HG03175 (cell line): ENCODE data around the gene NEUROG2.
"Not testable (repeated sequence)": the region's sequence is repeated elsewhere in the genome, so short reads cannot be mapped to it uniquely, and the experiment has no call there.

Source experiments
- ATAC-seq: cut with Tn5 transposase; IDR thresholded peaks from one replicate; pipeline ENCODE4 v1.9.1; 2021; ENCODE audit warnings: mild to moderate bottlenecking, moderate library complexity; ENCODE audit not compliant: unreplicated experiment

The NEUROG2 gene

DNA sequence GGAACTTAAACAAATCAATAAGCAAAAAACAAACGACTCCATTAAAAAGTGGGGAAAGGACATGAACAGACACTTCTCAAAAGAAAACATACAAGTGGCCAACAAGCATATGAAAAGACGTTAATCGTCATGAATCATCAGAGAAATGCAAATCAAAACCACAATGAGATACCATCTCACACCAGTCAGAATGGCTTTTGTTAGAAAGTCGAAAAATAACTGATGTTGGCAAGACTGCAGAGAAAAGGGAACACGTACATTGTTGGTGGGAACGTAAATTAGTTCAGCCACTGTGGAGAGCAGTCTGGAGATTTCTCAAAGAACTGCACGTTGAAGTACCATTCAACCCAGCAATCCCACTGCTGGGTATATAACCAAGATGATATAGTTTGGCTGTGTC, 23.7 kb downstream of the NEUROG2 start:
- ATAC-seq = no peak

DNA sequence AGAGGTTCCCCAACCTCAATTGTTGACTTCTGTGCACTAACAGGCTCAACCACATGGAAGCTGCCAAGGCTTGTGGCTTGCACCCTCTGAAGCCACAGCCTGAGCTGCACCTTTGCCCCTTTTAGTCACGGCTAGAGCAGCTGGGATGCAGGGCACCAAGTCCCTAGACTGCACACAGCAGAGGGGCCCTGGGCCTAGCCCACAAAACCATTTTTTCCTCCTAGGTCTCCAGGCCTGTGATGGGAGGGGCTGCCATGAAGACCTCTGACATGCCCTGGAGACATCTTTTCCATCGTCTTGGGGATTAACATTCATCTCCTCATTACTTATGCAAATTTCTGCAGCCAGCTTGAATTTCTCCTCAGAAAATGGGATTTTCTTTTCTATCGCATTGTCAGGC, 25.2 kb downstream of the NEUROG2 start:
- not testable (repeated sequence) for ATAC-seq

DNA sequence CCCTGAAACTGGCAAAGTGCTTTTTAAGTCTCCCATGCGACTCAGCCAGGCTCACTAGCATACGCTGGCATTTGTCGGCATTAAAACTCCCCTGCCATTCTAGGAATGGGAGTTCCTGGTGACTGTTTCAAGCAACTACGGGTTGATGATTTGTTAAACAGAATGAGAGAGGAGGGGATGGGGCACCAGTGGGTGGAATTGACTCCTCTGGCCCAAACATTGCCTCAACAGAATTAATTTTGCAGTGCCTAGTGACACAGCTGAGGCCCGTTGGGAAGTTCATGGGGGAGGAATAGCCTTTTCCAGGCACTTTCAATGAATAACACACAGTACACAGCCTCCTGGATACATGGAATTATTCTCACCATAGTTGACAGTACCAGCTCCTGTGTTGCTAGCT, 30.1 kb downstream of the NEUROG2 start:
- ATAC-seq = no peak

DNA sequence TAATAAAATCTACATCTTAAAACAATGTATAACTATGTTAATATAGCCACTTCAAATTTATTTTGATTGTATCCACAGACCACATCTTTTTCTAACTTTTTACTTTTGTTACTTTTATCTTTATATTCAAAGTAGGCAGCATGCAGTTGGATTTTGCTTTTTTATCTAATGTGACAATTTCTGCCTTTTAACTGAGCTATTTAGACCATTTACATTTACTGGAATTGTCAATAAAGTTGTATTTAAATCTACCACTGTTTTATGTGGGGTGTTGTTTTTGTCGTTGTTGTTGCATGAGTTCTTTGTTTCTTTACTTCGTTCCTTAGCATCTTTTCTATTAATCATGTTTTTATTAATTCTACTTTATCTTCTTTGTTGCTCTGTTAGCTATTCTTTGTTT, 42.0 kb downstream of the NEUROG2 start:
- ATAC-seq = no peak

DNA sequence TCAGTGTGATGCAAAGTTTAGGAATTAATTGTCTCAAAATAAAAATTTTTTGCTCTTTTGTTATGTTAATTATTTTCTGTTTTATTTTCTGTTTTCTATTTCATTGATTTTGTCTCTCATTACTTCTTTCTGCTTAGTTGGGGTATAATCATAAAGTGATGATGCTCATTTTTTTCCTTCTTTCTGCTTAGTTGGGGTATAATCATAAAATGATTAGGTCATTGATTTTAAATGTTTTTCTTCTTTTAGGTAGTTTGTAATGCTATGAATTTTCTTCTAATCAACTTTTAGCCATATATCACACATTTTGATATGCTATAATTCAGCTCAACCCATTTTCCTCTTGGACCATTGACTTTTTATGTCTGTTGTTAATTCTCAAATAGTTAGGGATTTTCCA, 43.7 kb downstream of the NEUROG2 start:
- ATAC-seq = no peak
